IPS-18c (cell line): ENCODE data around the gene ADRA1B.
"Not testable (repeated sequence)": the region's sequence is repeated elsewhere in the genome, so short reads cannot be mapped to it uniquely, and the experiment has no call there.

Experiments
- H3K4me3 ChIP-seq: 2 replicates; pipeline ENCODE4 v1.7.0; 2013; ENCODE audit warnings: low read depth, mild to moderate bottlenecking, low read length, moderate library complexity; ENCODE audit not compliant: insufficient read depth
- H3K9me3 ChIP-seq: one replicate; pipeline ENCODE4 v1.6.1; 2013; ENCODE audit warnings: mild to moderate bottlenecking, low read length, moderate library complexity; ENCODE audit not compliant: control insufficient read depth, insufficient read depth

Gene ADRA1B

DNA sequence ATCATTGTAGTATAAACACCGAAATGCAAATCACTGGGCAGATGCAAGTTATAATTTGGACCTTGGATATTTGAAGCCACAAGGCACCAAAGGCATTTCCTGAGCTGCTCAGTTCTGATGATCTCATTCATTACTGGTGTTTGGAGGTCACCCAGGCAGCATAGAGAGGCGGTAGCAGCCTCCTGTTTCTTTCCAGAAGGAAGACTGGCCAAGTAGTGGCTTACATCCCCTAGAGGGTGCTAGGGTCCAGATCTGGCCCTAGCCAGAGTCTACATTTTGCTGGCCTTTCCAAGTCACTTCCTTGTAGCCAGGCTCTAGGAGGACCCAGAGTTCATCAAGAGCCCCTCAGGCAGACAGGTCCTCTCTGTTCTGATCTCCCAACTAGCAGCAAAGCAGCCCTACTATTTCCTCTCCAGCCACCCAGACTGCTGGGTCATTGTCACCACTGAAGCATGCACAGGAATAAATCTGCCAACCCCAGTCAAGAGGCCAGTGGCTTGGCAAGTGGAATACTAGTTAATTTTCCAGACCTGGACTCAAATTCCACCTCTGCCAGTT is 59.3 kb downstream of the ADRA1B start:
- H3K9me3 ChIP-seq, result no peaks in the 10 kb centered on the region
- no peak overlapping the region for H3K4me3 ChIP-seq

DNA sequence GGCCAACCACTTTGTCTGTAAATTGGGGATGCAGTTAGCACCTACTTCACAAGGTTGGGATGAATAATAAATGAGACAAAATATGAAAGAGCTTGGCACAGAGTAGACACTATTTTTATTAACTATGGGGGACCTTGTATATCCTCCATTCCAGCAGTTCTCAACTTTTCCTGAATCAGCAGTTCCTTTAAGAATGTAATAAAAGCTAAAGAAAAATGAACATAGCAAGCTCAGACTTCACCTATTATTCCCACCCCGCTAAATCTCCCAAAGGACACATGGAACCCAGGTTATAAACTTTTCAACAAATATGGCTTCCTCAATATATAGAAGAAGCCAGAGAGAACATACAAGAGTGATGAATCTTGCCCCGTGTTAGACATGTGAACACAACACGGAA is 60.6 kb downstream of the ADRA1B start:
- H3K4me3 ChIP-seq, result no peak overlapping the region
- H3K9me3 ChIP-seq, result no peaks in the 10 kb centered on the region

DNA sequence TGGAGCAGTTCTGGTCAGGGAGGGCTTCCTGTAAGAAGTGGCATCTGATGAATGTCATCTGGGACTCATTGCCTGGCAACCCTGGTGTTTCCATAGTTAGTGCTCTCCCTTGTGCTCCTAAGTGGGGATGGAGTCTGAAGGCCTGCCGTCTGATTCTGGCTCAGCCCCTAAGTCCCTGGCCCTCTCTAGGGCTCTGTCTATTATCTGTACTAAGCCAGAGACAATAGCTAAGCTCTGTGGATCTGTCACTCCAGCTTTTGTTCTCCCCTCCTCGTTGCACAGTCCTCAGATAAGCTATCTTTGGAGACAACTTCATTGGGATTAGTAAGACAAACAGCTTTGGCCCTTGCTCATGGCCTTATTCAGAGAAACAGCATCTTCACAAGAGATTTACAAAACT is 62.1 kb downstream of the ADRA1B start:
- Histone ChIP-seq H3K4me3 (no peak overlapping the region), H3K9me3 (no peaks in the 10 kb centered on the region)

DNA sequence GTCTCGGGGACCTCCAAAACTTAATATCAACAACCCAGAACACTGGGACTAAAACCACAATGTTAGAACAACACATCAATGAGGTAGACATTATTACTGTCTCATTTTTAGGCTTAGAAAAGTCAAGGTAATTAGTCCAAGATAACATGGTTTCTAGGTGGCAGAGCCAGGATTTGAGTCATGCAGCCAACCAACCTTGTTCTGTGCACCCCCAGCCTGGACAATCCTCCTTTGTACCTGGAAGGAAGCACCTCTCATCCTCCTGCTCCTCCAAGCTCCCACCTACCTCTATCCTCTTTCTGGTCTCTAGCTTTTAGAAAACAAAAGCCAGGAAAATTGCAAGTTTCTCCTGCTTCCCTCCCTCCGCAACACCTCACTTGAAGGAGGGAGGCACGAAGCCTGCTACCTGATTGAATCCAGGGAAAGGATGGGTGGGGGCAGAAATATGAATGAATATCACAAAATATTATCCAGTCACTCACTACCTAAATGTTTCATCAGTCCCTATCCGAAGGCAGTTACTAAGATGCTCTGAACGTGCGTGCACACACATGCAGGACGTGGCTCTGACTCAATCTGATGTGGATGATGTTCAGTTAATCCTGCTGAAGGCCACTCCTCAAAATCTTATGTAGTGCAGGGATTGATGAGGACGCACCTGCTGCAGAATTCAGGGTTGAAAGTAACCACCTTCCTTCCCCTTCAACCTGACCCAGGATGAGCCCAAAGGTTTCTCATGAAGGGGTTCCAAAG is 66.3 kb downstream of the ADRA1B start:
- no peaks in the 10 kb centered on the region for H3K9me3 ChIP-seq
- H3K4me3 ChIP-seq, result no peak overlapping the region

GRCh38 chr5:159987031-159987674 is 70.9 kb downstream of the ADRA1B start:
- peak overlapping the region; percentile 41 for H3K4me3 ChIP-seq
- H3K9me3 ChIP-seq, result peaks cover 4% of the 10 kb centered on the region

- Histone ChIP-seq H3K9me3 (peaks cover 4% of the 10 kb centered on the region), H3K4me3 (no peak overlapping the region)
These were observed 74.2 kb downstream of the ADRA1B start for GRCh38 chr5:159990506-159990905.

GRCh38 chr5:159992566-159992965 is 76.3 kb downstream of the ADRA1B start:
- H3K9me3 ChIP-seq, result peaks cover 4% of the 10 kb centered on the region
- H3K4me3 ChIP-seq, result no peak overlapping the region

GRCh38 chr5:159993194-159993593 is 76.9 kb downstream of the ADRA1B start:
- Histone ChIP-seq H3K9me3 (peaks cover 4% of the 10 kb centered on the region), H3K4me3 (no peak overlapping the region)

DNA sequence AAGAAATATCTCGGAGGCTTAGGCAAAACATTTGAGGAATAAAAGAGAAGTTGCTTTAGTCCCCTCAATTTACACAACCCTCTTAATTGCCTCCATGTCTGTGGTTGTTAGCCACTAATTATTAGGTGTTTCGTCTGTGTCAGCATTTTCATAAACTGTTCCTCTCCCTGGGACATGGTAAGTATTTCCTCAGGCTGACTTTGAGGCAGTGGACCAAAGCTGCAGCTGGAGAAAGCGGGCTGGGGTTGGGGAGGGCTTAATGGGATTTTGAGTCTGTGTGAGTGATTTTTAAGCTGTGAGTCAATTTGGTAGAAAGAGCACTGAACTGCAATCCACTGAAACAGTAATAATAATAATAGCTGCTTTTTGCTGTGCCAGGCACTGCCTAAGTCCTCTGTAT is 79.6 kb downstream of the ADRA1B start:
- Histone ChIP-seq H3K4me3 (no peak overlapping the region), H3K9me3 (no peaks in the 10 kb centered on the region)

- Histone ChIP-seq H3K9me3 (no peaks in the 10 kb centered on the region), H3K4me3 (no peak overlapping the region)
These were observed 85.2 kb downstream of the ADRA1B start for GRCh38 chr5:160001457-160001856.

- no peak overlapping the region for H3K4me3 ChIP-seq
- H3K9me3 ChIP-seq, result no peaks in the 10 kb centered on the region
These were observed 91.2 kb downstream of the ADRA1B start for GRCh38 chr5:160007514-160007913.

DNA sequence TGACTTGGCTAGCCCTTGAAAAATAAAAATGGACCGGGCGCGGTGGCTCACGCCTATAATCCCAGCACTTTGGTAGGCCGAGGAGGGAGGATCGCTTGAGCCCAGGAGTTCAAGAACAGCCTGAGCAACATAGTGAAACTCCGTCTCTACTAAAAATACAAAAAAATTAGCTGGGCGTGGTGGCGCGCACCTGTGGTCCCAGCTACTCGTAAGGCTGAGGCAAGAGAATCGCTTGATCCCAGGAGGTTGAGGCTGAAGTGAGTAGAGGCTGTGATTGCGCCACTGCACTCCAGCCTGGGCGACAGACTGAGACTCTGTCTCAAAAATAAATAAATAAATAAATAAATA is 92.2 kb downstream of the ADRA1B start:
- H3K4me3 ChIP-seq, result not testable (repeated sequence)

DNA sequence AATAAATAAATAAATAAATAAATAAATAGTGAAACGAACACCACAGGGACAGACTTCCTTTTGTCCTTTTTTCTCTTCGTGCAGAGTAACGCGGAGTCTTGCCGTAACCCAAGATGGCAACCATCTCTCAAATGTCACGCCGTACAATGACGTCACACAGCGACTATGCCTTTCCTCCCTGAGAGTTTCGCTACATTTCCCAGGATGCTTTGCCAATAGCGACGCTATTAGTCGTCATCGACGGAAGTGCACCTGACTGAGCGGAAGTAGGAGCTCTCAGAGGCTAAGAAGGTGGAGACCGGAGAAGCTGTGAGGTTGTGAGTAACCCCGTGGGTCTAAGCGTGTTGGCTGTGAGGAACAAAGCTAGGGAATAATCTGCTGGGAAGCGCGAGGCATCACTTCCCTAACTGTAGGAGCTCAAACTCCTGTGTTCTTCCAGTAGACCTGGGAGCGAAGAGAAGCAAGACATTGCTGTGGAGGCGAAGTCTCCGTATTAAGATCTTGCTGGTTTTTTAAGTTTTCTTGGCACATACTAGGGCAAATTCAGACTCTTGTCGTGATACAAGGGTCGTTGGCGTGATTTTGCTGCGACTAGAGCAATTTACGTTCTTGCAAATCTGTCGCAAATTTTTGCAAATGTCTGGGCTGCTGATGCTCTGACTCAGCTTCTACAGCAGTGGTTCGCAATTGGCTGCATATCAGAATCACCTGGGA is 92.8 kb downstream of the ADRA1B start, which contains the start of gene TTC1:
Gene TTC1 (plus strand): TSS at position 263 of the 714 bp plus-strand sequence. CDS start 1,390 bp downstream, outside the sequence.
- H3K4me3 ChIP-seq, result peak within 1 kb of the TSS; percentile 85
- H3K9me3 ChIP-seq, result no peaks in the 10 kb centered on the region

More for the DNA sequence above, 92.2 kb downstream of the ADRA1B start:
- not testable (repeated sequence) for H3K9me3 ChIP-seq

- H3K9me3 ChIP-seq, result no peaks in the 10 kb centered on the region
- H3K4me3 ChIP-seq, result peak overlapping the region; percentile 85
These were observed 93.3 kb downstream of the ADRA1B start for GRCh38 chr5:160009591-160009989.

- no peak overlapping the region for H3K4me3 ChIP-seq
- no peaks in the 10 kb centered on the region for H3K9me3 ChIP-seq
These were observed 95.2 kb downstream of the ADRA1B start for GRCh38 chr5:160011471-160011870.

DNA sequence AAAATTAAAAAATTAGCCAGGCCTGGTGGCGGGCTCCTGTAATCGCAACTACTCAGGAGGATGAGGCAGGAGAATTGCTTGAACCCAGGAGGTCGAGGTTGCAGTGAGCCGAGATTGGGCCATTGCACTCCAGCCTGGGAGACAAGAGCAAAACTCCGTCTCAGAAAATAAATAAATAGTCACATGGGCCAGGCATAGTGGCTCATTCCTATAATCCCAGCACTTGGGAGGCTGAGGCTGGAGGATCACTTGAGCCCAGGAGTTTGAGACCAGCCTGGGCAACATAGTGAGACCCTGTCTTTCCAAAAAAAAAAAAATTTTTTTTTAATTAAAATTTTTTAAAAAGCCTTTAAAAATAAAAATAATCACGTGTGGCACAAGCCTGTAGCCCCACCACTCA is 97.9 kb downstream of the ADRA1B start:
- H3K9me3 ChIP-seq, result not testable (repeated sequence)

DNA sequence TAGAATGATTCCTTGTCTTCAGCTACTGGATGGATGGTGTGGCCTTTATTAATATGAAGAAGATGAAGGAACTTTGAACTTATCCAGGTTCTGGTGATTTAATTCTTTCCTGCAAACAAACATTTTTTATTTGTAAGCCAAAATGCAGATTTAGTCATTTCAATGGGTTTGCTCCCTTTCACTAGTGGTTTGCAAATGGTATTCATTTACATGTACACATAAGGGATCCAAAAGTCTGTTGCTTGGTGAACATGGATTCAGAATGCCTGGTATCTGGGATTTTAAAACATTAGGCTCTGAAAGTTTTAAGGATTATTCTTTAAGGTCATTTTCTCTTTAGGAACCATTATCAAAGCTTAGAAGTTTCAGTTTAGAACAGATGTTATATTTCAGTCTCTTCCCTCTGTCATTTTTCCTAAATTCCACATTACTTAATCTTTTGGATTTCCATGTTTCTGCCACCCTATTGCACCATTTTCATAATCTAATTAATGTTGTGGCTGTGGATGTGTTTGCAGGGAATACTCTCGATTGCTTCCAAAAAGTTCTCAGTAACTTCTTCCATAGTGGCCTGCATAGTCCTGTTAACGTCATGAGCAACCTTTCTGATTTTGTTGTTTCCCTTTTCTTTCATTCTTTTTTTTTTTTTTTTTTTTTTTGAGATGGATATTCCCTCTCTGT is 102.8 kb downstream of the ADRA1B start:
- no peak overlapping the region for H3K4me3 ChIP-seq
- H3K9me3 ChIP-seq, result peaks cover 3% of the 10 kb centered on the region

More for the DNA sequence above, 97.9 kb downstream of the ADRA1B start:
- not testable (repeated sequence) for H3K4me3 ChIP-seq
